Upper lobe of left lung (tissue), 6 donors: ENCODE results near the gene ZNF292. TPM values are rescaled to one million over a fixed set of nuclear protein-coding genes. Genes with fewer than 3 reads are reported as not detected.

ENCODE experiments used
- ATAC-seq, 2 donors: fragments of 200-7000 bp; cut with Tn5 transposase; one replicate each; pipeline ENCODE4 v1.9.1; 2022; ENCODE audit warnings: mild to moderate bottlenecking in 2 of 2, moderate library complexity in 2 of 2; ENCODE audit not compliant: low FRiP score in 2 of 2
- DNase-seq, 2 donors: peaks; one replicate each; pipeline ENCODE4 v3.0.0-alpha.2; 2019 to 2020
- H3K27ac ChIP-seq, 4 donors: fragments of 200-600 bp; sonication (generic); one replicate each; pipeline ENCODE4 v1.5.1; 2016 to 2019
- H3K27me3 ChIP-seq, 4 donors: fragments of 200-600 bp; sonication (generic); one replicate each; pipeline ENCODE4 v1.5.1; 2017 to 2019
- H3K36me3 ChIP-seq, 4 donors: fragments of 200-600 bp; sonication (generic); one replicate each; pipeline ENCODE4 v1.5.1; 2016 to 2019
- H3K4me1 ChIP-seq, 4 donors: fragments of 200-600 bp; sonication (generic); one replicate each; pipeline ENCODE4 v1.5.1; 2018 to 2019
- H3K4me3 ChIP-seq, 4 donors: fragments of 200-600 bp; sonication (generic); one replicate each; pipeline ENCODE4 v1.5.1; 2017 to 2019; ENCODE audit warnings: mild to moderate bottlenecking in 2 of 4, moderate library complexity in 1 of 4
- H3K9me3 ChIP-seq, 4 donors: fragments of 200-600 bp; sonication (generic); one replicate each; pipeline ENCODE4 v1.5.1; 2018 to 2019
- EP300 ChIP-seq, 4 donors: sonication (generic); formaldehyde crosslinking; IDR thresholded peaks; one replicate each; pipeline ENCODE4 v1.5.1; 2017; ENCODE audit warnings: antibody characterized with exemption in 4 of 4, control low read depth in 2 of 4
- POLR2A ChIP-seq, 4 donors: fragments of 450-650 bp; IDR thresholded peaks; one replicate each; pipeline ENCODE4 v1.5.1; 2016 to 2017; ENCODE audit warnings: antibody characterized with exemption in 4 of 4, mild to moderate bottlenecking in 2 of 4
- POLR2AphosphoS5 ChIP-seq, 2 donors: sonication (generic); formaldehyde crosslinking; IDR thresholded peaks; one replicate each; pipeline ENCODE4 v1.5.1; 2017; ENCODE audit warnings: antibody characterized with exemption in 2 of 2
- WGBS, 2 donors: methylation state at CpG; one replicate each; pipeline ENCODE4 v1.1.5; 2017 to 2018; 5-methylcytosine and 5-hydroxymethylcytosine counted together
- total RNA-seq, 6 donors: library from RNA; depleted of rRNA in 4 of 6; stranded (reverse); fragments of >200 nt in 4 of 6; gene quantifications; one replicate each; pipeline versions ENCODE4 v1.1.0 to v1.2.1, GENCODE V29; 2016 to 2021
- TF ChIP-seq, protein P1 (sequence below), 6 experiments: fragments of 450-650 bp in 4 of 6; fragments of 200-600 bp in 2 of 6; sonication (generic) in 2 of 6; IDR thresholded peaks; one replicate each; pipeline ENCODE4 v1.5.1; 2016 to 2019; ENCODE audit warnings: antibody characterized with exemption in 6 of 6
- donor health status: DM: no; HTN: no; CAD: no; lungs with moderate emphysema.
- donor health status: DM: no; HTN: yes; CAD: no; lungs with severe emphysema.

Gene ZNF292
- total RNA-seq, 6 donors from 2014 or later = 19.9 to 60.8 (median 32.0) TPM

DNA sequence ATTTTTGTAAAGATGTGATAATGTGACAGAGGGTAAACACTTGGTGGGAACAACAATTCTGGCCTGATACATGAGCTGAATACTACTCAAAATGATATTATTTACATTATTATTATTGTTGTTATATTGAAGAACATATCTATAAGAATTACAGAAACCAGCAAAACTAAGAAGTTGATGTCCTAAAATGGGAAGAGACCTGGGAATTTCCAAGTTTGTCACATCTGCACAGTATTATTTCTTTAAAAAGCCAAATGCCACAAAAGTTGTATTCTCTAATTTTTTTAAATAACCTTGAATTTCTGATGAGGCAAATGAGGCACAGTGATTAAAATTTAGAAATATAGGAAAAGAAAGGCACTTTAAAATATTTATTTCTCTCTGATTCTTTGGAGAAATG, 5.0 kb upstream of the ZNF292 start:
- DNase-seq (no peak), ATAC-seq (no peak)
- peaks cover 10 to 31% (median 20%) of the 10 kb centered on the region in 4 donors for H3K4me1 ChIP-seq
- H3K4me3 ChIP-seq = no peak overlapping the region
- H3K27ac ChIP-seq = no peak overlapping the region
- TF ChIP-seq EP300 (IDR thresholded peaks at IDR 0.05) = no peak
- no peak for TF ChIP-seq POLR2A (IDR thresholded peaks at IDR 0.05)
- TF ChIP-seq, protein P1, sequence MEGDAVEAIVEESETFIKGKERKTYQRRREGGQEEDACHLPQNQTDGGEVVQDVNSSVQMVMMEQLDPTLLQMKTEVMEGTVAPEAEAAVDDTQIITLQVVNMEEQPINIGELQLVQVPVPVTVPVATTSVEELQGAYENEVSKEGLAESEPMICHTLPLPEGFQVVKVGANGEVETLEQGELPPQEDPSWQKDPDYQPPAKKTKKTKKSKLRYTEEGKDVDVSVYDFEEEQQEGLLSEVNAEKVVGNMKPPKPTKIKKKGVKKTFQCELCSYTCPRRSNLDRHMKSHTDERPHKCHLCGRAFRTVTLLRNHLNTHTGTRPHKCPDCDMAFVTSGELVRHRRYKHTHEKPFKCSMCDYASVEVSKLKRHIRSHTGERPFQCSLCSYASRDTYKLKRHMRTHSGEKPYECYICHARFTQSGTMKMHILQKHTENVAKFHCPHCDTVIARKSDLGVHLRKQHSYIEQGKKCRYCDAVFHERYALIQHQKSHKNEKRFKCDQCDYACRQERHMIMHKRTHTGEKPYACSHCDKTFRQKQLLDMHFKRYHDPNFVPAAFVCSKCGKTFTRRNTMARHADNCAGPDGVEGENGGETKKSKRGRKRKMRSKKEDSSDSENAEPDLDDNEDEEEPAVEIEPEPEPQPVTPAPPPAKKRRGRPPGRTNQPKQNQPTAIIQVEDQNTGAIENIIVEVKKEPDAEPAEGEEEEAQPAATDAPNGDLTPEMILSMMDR (IDR thresholded peaks at IDR 0.05) = no peak
- TF ChIP-seq POLR2AphosphoS5 (IDR thresholded peaks at IDR 0.05) = no peak
- no peaks in the 10 kb centered on the region for H3K9me3 ChIP-seq
- no peaks in the 10 kb centered on the region for H3K36me3 ChIP-seq
- H3K27me3 ChIP-seq = no peaks in the 10 kb centered on the region

GRCh38 chr6:87151471-87151780, 3.9 kb upstream of the ZNF292 start:
- H3K9me3 ChIP-seq = no peaks in the 10 kb centered on the region
- H3K27ac ChIP-seq = peak overlapping the region; percentile 81 to 92 (median 89)
- no peaks in the 10 kb centered on the region for H3K36me3 ChIP-seq
- H3K4me3 ChIP-seq = peak overlapping the region; percentile 12 to 68 (median 56)
- ATAC-seq (no peak), DNase-seq (no peak)
- TF ChIP-seq POLR2AphosphoS5 (IDR thresholded peaks at IDR 0.05) = no peak
- TF ChIP-seq, protein P1 (IDR thresholded peaks at IDR 0.05) = no peak
- TF ChIP-seq POLR2A (IDR thresholded peaks at IDR 0.05) = no peak
- no peak for TF ChIP-seq EP300 (IDR thresholded peaks at IDR 0.05)
- no peaks in the 10 kb centered on the region for H3K27me3 ChIP-seq
- H3K4me1 ChIP-seq = peaks cover 10 to 34% (median 21%) of the 10 kb centered on the region in 4 donors
- 31 to 43% methylated on average over 4 of the region's 4 CpGs for WGBS, 2 donors

DNA sequence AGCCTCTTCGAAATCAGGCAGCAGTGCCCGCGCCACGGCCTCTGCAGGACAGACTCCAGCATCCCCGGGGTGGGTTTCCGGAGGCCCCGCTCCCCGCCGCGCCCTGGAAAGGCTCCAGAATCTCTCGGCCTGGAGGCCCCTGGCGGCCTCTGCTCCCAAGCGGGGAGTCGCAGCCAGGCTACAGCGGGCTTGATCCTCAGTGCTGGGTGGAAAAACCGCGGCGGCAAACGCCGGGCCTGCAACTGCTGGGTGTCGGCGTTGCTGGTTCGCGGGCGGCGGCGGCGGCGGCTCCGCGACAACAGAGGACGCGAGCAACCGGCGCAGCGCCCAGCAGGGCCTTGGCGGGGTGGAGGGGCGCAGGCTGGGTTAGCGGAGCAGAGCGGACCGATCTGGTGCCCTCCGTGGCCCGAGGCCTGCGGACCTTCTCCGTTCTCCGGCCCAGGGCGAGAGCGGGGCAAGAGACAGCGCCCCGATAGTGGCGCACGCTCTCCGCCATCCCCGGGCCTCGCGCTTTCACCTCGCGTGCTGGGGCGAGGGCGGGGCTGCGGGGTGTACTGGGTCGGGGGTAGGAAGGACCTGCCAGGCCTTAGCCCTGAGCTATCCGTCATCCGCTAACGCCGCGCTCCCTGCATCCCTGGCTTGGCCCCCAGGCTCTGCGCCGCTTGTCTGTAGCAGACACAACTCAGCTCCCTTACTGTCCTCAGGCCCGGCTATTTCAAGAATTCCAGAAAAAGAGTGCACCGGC, 3.4 kb upstream of the ZNF292 start:
- 0 to 8% methylated on average over 1 to 14 of the region's 71 CpGs for WGBS, 2 donors
- peak overlapping the region; percentile 12 to 68 (median 56) for H3K4me3 ChIP-seq
- TF ChIP-seq POLR2AphosphoS5 (IDR thresholded peaks at IDR 0.05) = no peak
- TF ChIP-seq, protein P1 (IDR thresholded peaks at IDR 0.05) = peak in 1 of 6 experiments; percentile 19
- TF ChIP-seq POLR2A (IDR thresholded peaks at IDR 0.05) = peak in 1 of 4 donors; percentile 62
- peak; percentile 7 to 69 for ATAC-seq
- H3K36me3 ChIP-seq = no peaks in the 10 kb centered on the region
- peak; percentile 66 to 93 for DNase-seq
- H3K4me1 ChIP-seq = peaks cover 12 to 39% (median 24%) of the 10 kb centered on the region in 4 donors
- H3K27me3 ChIP-seq = no peaks in the 10 kb centered on the region
- peak overlapping the region; percentile 81 to 92 (median 89) for H3K27ac ChIP-seq
- no peaks in the 10 kb centered on the region for H3K9me3 ChIP-seq

DNA sequence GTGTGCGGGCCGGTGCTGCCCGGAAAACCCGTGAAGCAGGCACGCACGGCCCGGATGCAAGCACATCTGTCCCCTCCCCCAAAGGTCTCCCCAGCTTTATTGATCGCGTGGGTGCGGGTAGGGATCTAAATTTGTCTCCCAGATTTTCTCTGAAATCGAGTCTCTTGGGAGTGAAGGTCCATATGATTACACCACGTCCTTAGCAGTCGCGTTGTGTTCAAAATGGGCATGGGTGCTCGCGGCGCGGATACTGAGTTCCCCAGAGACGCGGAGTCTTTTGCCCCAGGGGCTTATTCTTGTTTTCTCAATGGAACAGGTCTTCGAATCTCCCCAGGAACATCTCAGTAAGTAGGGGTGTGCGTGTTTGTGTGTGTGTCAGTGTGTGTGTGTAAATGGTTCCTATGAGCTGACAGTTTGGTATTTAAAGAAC, 2.8 kb upstream of the ZNF292 start:
- DNase-seq = no peak
- TF ChIP-seq, protein P1 (IDR thresholded peaks at IDR 0.05) = no peak
- no peak for TF ChIP-seq POLR2A (IDR thresholded peaks at IDR 0.05)
- WGBS, 2 donors = 33 to 76% methylated on average over 11 to 22 of the region's 22 CpGs

GRCh38 chr6:87154641-87154992, 748 bp upstream of the ZNF292 start:
- TF ChIP-seq POLR2AphosphoS5 (IDR thresholded peaks at IDR 0.05) (no peak), EP300 (IDR thresholded peaks at IDR 0.05) (no peak)
- H3K27ac ChIP-seq = peak overlapping the region; percentile 89 to 95 (median 90)
- no peaks in the 10 kb centered on the region for H3K36me3 ChIP-seq
- H3K4me3 ChIP-seq = peak overlapping the region; percentile 88 to 93 (median 90)
- no peak for ATAC-seq
- H3K9me3 ChIP-seq = no peaks in the 10 kb centered on the region
- no peaks in the 10 kb centered on the region for H3K27me3 ChIP-seq
- WGBS, 2 donors = 1% methylated on average over 6 of the region's 6 CpGs
- peaks cover 21 to 43% (median 34%) of the 10 kb centered on the region in 4 donors for H3K4me1 ChIP-seq
- no peak for DNase-seq

More for the DNA sequence above, 2.8 kb upstream of the ZNF292 start:
- Histone ChIP-seq H3K36me3 (no peaks in the 10 kb centered on the region), H3K4me1 (peaks cover 18 to 43% (median 30%) of the 10 kb centered on the region in 4 donors), H3K9me3 (no peaks in the 10 kb centered on the region), H3K4me3 (peak overlapping the region in 3 of 4 donors; percentile 49 to 68 (median 64)), H3K27ac (peak overlapping the region; percentile 81 to 92 (median 89)), H3K27me3 (no peaks in the 10 kb centered on the region)
- no peak for ATAC-seq
